T-helper 1 cell treated with Interleukin-12 subunit alpha and Interleukin-12 subunit beta and Interleukin-4 antibody, amounts not matched to agents 30 μg/mL and 1 μg/mL, for 36 hours (primary cell): ENCODE results near the gene PPP3CA.

Experiments used
- H3K27ac Mint-ChIP-seq: one replicate; pipeline ENCODE4 v1.8.0; 2021; ENCODE audit warnings: mild to moderate bottlenecking, mixed read lengths
- H3K27me3 Mint-ChIP-seq: one replicate; pipeline ENCODE4 v1.8.0; 2021; ENCODE audit warnings: low read depth, mixed read lengths
- H3K36me3 Mint-ChIP-seq: one replicate; pipeline ENCODE4 v1.8.0; 2021; ENCODE audit warnings: low read depth, mixed read lengths
- H3K4me1 Mint-ChIP-seq: one replicate; pipeline ENCODE4 v1.8.0; 2021; ENCODE audit warnings: low read depth, mixed read lengths
- H3K4me3 Mint-ChIP-seq: one replicate; pipeline ENCODE4 v1.8.0; 2021; ENCODE audit warnings: mild to moderate bottlenecking, moderate library complexity, mixed read lengths
- H3K9me3 Mint-ChIP-seq: one replicate; pipeline ENCODE4 v1.8.0; 2021; ENCODE audit warnings: mixed read lengths

The PPP3CA gene

DNA sequence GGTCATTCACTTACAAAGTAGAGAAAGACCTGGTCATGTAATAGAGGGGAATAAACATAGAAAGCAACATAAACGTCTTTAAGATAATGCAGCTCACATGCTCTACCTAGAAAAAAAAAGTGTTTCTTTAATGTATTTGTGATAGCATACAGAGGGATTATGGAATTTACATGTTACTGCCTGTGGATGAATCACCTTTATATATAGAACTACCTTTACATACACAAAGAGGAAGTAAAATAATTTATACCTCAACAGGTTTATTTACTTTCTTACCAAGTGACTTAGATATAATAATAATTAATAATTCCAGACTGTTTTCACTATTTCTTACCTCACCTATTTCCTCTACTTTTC, 81.5 kb downstream of the PPP3CA start:
- H3K27ac Mint-ChIP-seq: no peak overlapping the region
- H3K36me3 Mint-ChIP-seq: no peaks in the 10 kb centered on the region
- peaks cover 13% of the 10 kb centered on the region for H3K27me3 Mint-ChIP-seq
- no peaks in the 10 kb centered on the region for H3K9me3 Mint-ChIP-seq
- H3K4me3 Mint-ChIP-seq: no peak overlapping the region
- peaks cover 9% of the 10 kb centered on the region for H3K4me1 Mint-ChIP-seq

DNA sequence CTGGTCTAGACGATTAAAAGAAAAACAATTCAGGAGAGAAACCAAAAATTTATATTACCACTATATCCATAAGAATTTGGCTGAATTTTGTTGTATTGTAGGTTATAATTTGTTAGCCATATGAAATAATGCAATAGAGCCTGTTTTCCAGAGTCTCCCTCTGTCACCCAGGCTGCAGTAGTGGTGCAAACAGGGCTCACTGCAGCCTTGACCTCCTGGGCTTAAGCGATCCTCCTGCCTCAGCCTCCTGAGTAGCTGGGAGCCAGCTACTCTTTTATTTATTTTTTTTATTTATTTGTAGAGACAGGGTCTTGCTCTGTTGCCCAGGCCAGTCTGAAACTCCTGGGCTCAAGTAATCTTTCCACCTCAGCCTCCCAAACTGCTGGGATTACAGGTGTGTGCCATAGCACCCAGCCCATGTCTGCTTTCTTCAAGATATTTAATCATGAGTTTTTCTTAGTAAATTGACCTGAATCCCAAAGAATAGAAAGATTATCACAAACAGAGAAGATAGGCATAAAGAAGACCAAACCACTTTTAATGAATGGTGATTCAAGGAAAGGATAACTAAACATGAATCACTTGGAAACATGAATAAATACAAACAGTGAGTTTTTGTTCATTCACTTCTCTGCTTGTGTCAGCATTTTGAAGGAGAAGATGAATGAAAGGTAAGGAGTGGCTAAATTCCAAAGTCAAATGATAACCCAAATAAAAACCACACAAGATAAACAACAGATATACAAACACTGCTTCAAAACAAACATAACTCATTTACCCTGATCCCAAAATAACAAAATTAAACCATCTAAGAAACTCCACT, 82.1 kb downstream of the PPP3CA start:
- H3K27ac Mint-ChIP-seq: no peak overlapping the region
- peaks cover 9% of the 10 kb centered on the region for H3K4me1 Mint-ChIP-seq
- peaks cover 17% of the 10 kb centered on the region for H3K27me3 Mint-ChIP-seq
- no peaks in the 10 kb centered on the region for H3K36me3 Mint-ChIP-seq
- H3K4me3 Mint-ChIP-seq: no peak overlapping the region
- H3K9me3 Mint-ChIP-seq: no peaks in the 10 kb centered on the region

DNA sequence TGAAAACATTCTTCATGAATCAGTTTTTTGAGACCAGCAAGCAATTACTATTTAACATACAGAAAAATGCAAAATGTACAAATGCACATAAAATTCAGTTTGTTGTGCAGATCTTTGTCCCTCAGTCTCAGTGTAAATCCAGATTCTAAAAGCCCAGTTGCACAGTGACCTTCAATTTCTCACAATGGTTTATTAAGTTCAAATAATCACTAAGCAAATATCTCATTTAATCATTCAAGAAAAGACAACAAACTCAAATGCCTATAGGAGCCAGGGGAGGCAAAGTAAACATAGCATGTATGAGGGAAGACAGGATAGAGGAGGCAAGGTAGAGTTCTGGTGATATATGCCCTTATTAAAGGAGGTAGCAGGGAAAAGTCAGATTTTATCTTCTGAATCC, 82.8 kb downstream of the PPP3CA start:
- Mint-ChIP-seq H3K4me1 (peaks cover 6% of the 10 kb centered on the region), H3K4me3 (no peak overlapping the region)

GRCh38 chr4:101262683-101263082, 84.6 kb downstream of the PPP3CA start:
- H3K27ac Mint-ChIP-seq: no peak overlapping the region
- no peaks in the 10 kb centered on the region for H3K9me3 Mint-ChIP-seq
- peaks cover 20% of the 10 kb centered on the region for H3K27me3 Mint-ChIP-seq
- no peak overlapping the region for H3K4me3 Mint-ChIP-seq
- peaks cover 15% of the 10 kb centered on the region for H3K4me1 Mint-ChIP-seq
- H3K36me3 Mint-ChIP-seq: no peaks in the 10 kb centered on the region

More for the DNA sequence above, 82.8 kb downstream of the PPP3CA start:
- no peaks in the 10 kb centered on the region for H3K9me3 Mint-ChIP-seq
- peaks cover 17% of the 10 kb centered on the region for H3K27me3 Mint-ChIP-seq
- no peaks in the 10 kb centered on the region for H3K36me3 Mint-ChIP-seq
- no peak overlapping the region for H3K27ac Mint-ChIP-seq

GRCh38 chr4:101259876-101260275, 87.5 kb downstream of the PPP3CA start:
- Mint-ChIP-seq H3K36me3 (no peaks in the 10 kb centered on the region), H3K4me1 (peaks cover 15% of the 10 kb centered on the region), H3K9me3 (no peaks in the 10 kb centered on the region), H3K4me3 (no peak overlapping the region), H3K27me3 (peaks cover 20% of the 10 kb centered on the region), H3K27ac (no peak overlapping the region)

- no peak overlapping the region for H3K27ac Mint-ChIP-seq
- no peaks in the 10 kb centered on the region for H3K36me3 Mint-ChIP-seq
- H3K9me3 Mint-ChIP-seq: no peaks in the 10 kb centered on the region
- no peak overlapping the region for H3K4me3 Mint-ChIP-seq
- peaks cover 17% of the 10 kb centered on the region for H3K4me1 Mint-ChIP-seq
- H3K27me3 Mint-ChIP-seq: peaks cover 12% of the 10 kb centered on the region
Observed at GRCh38 chr4:101258883-101259282, 88.4 kb downstream of the PPP3CA start.

- no peak overlapping the region for H3K27ac Mint-ChIP-seq
- H3K36me3 Mint-ChIP-seq: no peaks in the 10 kb centered on the region
- H3K27me3 Mint-ChIP-seq: peaks cover 10% of the 10 kb centered on the region
- peaks cover 17% of the 10 kb centered on the region for H3K4me1 Mint-ChIP-seq
- no peak overlapping the region for H3K4me3 Mint-ChIP-seq
- no peaks in the 10 kb centered on the region for H3K9me3 Mint-ChIP-seq
Observed at GRCh38 chr4:101256222-101256621, 91.1 kb downstream of the PPP3CA start.

DNA sequence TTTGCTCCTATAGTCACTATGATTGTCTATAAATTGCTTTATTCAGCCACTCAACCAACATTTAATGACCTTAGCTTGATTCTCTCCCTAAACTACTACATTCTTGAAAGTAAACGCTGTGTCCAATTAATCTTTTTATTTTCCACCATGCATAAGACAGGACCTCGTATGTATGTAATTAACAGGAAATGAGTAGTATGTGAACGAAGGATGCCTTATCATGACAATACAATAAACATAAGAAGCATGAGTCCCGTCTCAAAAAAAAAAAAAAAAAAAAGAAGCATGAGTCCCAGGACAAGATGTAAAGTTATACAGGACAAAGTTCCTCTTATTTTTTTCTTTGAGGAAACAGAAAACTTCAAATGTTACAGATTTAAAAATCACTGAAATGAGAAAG, 92.5 kb downstream of the PPP3CA start:
- H3K4me3 Mint-ChIP-seq: no peak overlapping the region
- H3K27me3 Mint-ChIP-seq: peaks cover 3% of the 10 kb centered on the region
- H3K36me3 Mint-ChIP-seq: no peaks in the 10 kb centered on the region
- H3K27ac Mint-ChIP-seq: no peak overlapping the region
- H3K4me1 Mint-ChIP-seq: peaks cover 13% of the 10 kb centered on the region
- H3K9me3 Mint-ChIP-seq: no peaks in the 10 kb centered on the region

GRCh38 chr4:101253121-101253520, 94.2 kb downstream of the PPP3CA start:
- H3K27ac Mint-ChIP-seq: no peak overlapping the region
- H3K4me3 Mint-ChIP-seq: no peak overlapping the region
- H3K27me3 Mint-ChIP-seq: no peaks in the 10 kb centered on the region
- no peaks in the 10 kb centered on the region for H3K36me3 Mint-ChIP-seq
- H3K9me3 Mint-ChIP-seq: no peaks in the 10 kb centered on the region
- H3K4me1 Mint-ChIP-seq: peaks cover 2% of the 10 kb centered on the region

- no peaks in the 10 kb centered on the region for H3K27me3 Mint-ChIP-seq
- no peak overlapping the region for H3K27ac Mint-ChIP-seq
- no peak overlapping the region for H3K4me3 Mint-ChIP-seq
- no peaks in the 10 kb centered on the region for H3K9me3 Mint-ChIP-seq
- peaks cover 2% of the 10 kb centered on the region for H3K4me1 Mint-ChIP-seq
- no peaks in the 10 kb centered on the region for H3K36me3 Mint-ChIP-seq
Observed at GRCh38 chr4:101252721-101253120, 94.6 kb downstream of the PPP3CA start.

GRCh38 chr4:101251261-101251660, 96.1 kb downstream of the PPP3CA start:
- no peak overlapping the region for H3K4me3 Mint-ChIP-seq
- H3K27me3 Mint-ChIP-seq: no peaks in the 10 kb centered on the region
- H3K9me3 Mint-ChIP-seq: no peaks in the 10 kb centered on the region
- no peak overlapping the region for H3K27ac Mint-ChIP-seq
- H3K4me1 Mint-ChIP-seq: peaks cover 2% of the 10 kb centered on the region
- no peaks in the 10 kb centered on the region for H3K36me3 Mint-ChIP-seq

DNA sequence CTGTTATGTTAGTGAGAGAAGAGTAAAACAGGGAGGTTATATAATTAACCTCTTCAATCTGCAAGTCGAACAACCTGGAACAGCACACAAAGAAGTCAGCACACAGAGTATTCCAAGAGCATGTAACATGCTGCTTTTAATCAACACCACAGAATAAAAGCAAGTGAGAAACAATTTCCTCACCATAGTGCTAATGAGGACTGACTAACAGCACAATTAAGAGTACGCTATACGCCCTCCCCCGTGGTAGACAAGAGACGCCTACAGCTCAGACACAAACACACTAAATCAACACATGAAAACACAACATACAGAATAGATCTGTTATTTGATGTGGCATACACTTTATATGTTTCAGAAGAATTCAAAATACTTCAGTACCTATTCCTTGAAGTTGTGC, 103.0 kb downstream of the PPP3CA start:
- Mint-ChIP-seq H3K4me1 (no peaks in the 10 kb centered on the region), H3K4me3 (no peak overlapping the region), H3K27ac (no peak overlapping the region)

GRCh38 chr4:101242441-101242840, 104.9 kb downstream of the PPP3CA start:
- Mint-ChIP-seq H3K27ac (no peak overlapping the region), H3K4me3 (no peak overlapping the region), H3K27me3 (no peaks in the 10 kb centered on the region), H3K9me3 (no peaks in the 10 kb centered on the region), H3K4me1 (no peaks in the 10 kb centered on the region), H3K36me3 (no peaks in the 10 kb centered on the region)

More for the DNA sequence above, 103.0 kb downstream of the PPP3CA start:
- H3K9me3 Mint-ChIP-seq: no peaks in the 10 kb centered on the region
- no peaks in the 10 kb centered on the region for H3K27me3 Mint-ChIP-seq
- no peaks in the 10 kb centered on the region for H3K36me3 Mint-ChIP-seq

GRCh38 chr4:101240099-101240498, 107.2 kb downstream of the PPP3CA start:
- no peaks in the 10 kb centered on the region for H3K27me3 Mint-ChIP-seq
- H3K9me3 Mint-ChIP-seq: no peaks in the 10 kb centered on the region
- H3K4me3 Mint-ChIP-seq: no peak overlapping the region
- no peak overlapping the region for H3K27ac Mint-ChIP-seq
- H3K36me3 Mint-ChIP-seq: no peaks in the 10 kb centered on the region
- no peaks in the 10 kb centered on the region for H3K4me1 Mint-ChIP-seq

DNA sequence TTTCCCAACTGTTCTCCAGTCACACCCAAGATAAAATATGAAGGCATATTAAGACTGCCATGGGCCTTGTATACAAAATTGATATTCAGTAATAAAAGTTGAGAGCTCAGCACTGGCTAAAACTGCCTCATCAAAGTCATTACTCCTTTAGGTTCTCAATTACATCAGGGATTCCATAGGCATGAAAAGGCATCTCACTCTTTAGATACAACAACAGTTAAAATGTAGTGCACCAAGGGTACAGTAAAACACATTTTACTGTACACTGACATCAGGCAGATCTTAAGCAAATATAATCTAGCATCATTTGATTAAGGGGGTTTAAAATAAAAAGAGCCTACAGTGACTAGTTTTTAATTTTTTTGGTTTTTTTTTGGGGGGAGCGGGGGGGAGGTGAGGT, 107.7 kb downstream of the PPP3CA start:
- no peaks in the 10 kb centered on the region for H3K27me3 Mint-ChIP-seq
- H3K4me3 Mint-ChIP-seq: no peak overlapping the region
- H3K27ac Mint-ChIP-seq: no peak overlapping the region
- no peaks in the 10 kb centered on the region for H3K9me3 Mint-ChIP-seq
- no peaks in the 10 kb centered on the region for H3K36me3 Mint-ChIP-seq
- no peaks in the 10 kb centered on the region for H3K4me1 Mint-ChIP-seq
